BJ (cell line): Measurements from ENCODE around the gene HPCA. TPM values are rescaled to one million over a fixed set of nuclear protein-coding genes. Genes with fewer than 3 reads are reported as not detected.

ENCODE experiments used
- CTCF ChIA-PET: fragments of 350-600 bp; formaldehyde crosslinking; extraction: SDS; loops from one replicate; lab custom pipeline; 2021; ENCODE audit warnings: antibody characterized with exemption, inconsistent platforms; lab: Yijun Ruan, JAX
- POLR2A ChIA-PET: fragments of 300-600 bp; sonication (Branson Sonifier 250); formaldehyde crosslinking; extraction: SDS; loops from one replicate; lab custom pipeline; 2021; ENCODE audit warnings: antibody characterized with exemption; lab: Charles Lee
- DNase-seq: peaks from one replicate; pipeline ENCODE4 v3.0.0-alpha.2; 2011; ENCODE audit warnings: low read depth
- H3K27me3 ChIP-seq: 2 replicates; pipeline ENCODE4 v1.6.0; 2011; ENCODE audit warnings: low read length; ENCODE audit not compliant: control insufficient read depth, insufficient read depth
- H3K36me3 ChIP-seq: 2 replicates; pipeline ENCODE4 v1.5.1; 2011; ENCODE audit warnings: low read length; ENCODE audit not compliant: control insufficient read depth, insufficient read depth
- H3K4me3 ChIP-seq: 2 replicates; pipeline ENCODE4 v1.5.1; 2011; ENCODE audit warnings: low read depth, mild to moderate bottlenecking, control low read depth, low read length
- polyA plus RNA-seq: library from polyadenylated mRNA; depleted of rRNA; stranded (reverse); fragments of >200 nt; gene quantifications from 2 replicates; pipeline ENCODE4 v1.2.3, GENCODE V29; 2011
- TF ChIP-seq, protein P1 (sequence below): IDR thresholded peaks from 2 replicates; pipeline ENCODE4 v1.5.1; 2011; ENCODE audit warnings: low read depth, mild to moderate bottlenecking, control low read depth, inconsistent platforms, low read length, moderate library complexity; ENCODE audit not compliant: insufficient read depth

Gene HPCA
- polyA plus RNA-seq, 1 experiment, result not detected

DNA sequence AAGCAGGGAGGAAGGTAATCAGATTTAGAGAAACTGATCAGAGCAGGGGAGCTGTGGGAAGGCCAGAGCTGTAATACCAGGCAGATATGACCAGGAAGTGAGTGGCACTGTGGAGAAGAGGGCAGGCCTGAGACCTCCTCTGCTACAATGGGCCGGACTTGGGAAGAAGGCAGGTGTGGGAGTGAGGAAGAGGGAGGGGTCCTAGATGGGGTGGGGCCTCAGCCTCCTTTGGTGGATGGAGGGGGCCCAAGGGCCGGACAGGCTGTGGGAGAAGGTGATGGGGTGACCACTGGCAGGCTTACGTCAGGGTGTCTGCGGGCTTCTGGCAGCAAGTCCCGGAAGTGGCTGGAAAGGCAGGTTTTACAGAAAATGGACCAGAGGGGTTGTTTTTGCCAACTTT is 5.0 kb upstream of the HPCA start:
- peaks cover 17% of the 10 kb centered on the region for H3K27me3 ChIP-seq
- TF ChIP-seq, protein P1, sequence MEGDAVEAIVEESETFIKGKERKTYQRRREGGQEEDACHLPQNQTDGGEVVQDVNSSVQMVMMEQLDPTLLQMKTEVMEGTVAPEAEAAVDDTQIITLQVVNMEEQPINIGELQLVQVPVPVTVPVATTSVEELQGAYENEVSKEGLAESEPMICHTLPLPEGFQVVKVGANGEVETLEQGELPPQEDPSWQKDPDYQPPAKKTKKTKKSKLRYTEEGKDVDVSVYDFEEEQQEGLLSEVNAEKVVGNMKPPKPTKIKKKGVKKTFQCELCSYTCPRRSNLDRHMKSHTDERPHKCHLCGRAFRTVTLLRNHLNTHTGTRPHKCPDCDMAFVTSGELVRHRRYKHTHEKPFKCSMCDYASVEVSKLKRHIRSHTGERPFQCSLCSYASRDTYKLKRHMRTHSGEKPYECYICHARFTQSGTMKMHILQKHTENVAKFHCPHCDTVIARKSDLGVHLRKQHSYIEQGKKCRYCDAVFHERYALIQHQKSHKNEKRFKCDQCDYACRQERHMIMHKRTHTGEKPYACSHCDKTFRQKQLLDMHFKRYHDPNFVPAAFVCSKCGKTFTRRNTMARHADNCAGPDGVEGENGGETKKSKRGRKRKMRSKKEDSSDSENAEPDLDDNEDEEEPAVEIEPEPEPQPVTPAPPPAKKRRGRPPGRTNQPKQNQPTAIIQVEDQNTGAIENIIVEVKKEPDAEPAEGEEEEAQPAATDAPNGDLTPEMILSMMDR, result no peak
- ChIA-PET CTCF (interaction anchor here (0.8 to 2.7 kb wide), 3 partner anchors 9 to 205 kb away, joined by 3 to 14 read pairs (median 9); no protein-coding TSS in a partner anchor), POLR2A (no interaction called here)
- DNase-seq, result no peak
- H3K36me3 ChIP-seq, result no peaks in the 10 kb centered on the region
- H3K4me3 ChIP-seq, result no peak overlapping the region

DNA sequence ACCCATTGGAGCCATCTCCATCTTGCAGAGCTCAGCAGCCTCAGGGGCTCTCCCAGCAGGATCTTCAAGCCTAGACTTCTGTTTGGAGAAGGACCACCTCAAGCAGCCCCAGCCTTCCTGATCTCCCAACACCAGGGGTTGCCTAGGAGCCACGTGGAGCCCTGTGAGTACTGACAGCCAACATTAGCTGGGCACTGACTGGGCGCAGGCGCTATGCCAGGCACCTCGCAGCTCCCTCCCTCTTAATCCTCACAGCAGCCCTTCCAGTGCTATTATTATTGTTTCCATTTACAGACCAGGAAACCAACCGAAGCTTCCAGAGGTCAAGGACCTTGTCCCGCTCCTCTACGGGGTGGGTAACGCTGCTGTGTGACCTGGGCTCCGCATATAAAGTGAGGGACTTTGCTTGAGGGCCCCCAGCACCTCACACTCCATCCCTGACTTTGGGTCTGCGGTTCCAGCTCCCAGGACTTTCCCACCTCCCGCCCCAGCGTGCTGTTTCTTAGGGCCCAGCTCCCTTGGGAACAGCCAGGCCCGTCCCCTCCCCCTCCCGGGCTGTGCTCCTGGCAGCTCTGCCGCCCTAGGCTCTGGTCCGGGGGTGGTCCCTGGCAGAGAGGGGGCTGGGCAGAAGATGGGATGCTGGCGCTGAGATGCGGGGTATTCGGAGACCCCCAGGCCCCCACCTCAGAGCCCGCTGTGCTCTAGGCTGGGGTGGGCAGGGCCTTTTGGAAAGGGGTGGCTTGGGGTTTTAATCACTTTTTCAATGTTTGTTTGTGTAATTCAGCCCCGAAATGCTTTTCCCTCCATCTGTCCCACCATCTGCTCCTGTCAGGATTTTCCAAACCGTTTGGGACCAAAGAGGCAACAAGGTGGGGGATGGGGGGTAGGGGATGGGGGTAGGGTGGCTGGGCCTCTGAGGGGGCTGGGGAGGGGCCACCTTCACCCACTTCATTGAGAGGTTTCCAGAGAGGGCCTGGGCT is 4.1 kb upstream of the HPCA start:
- Histone ChIP-seq H3K27me3 (peaks cover 17% of the 10 kb centered on the region), H3K36me3 (no peaks in the 10 kb centered on the region), H3K4me3 (no peak overlapping the region)
- ChIA-PET POLR2A (no interaction called here), CTCF (interaction anchor here (0.6 to 2.7 kb wide), 5 partner anchors 10 to 204 kb away, joined by 3 to 14 read pairs (median 5); no protein-coding TSS in a partner anchor)
- no peak for DNase-seq
- TF ChIP-seq, protein P1, result no peak

DNA sequence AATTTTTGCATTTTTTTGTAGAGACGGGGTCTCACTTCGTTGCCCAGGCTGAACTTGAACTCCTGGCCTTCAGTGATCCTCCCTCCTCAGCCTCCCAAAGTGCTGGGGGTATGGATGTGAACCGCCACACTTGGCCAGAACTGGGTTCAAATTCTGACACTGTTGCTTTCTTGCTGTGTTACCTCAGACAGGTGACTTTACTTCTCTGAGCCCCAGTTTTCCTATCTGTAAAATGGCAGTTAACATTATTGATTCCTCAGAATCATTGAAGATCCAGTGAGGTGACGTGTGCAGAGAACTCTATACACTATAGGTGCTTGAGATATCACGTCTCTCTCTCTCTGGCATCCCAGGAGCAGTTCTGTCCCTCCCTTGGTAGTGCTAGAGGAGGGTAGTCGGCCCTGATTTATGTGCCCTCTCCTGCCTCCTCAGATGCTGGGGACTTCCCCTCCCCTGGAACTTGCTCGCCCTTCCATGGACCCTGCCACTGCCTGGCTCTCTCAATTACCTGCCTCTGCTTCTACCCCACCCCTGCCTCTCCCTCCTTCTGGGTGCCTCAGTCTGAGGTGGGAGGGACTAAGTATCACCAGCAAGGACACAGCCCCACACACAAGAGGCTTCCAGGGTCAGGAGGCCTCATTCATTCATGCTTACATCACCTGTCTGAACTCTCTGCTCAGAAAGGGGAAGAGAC is 2.8 kb upstream of the HPCA start:
- TF ChIP-seq, protein P1, result no peak
- CTCF ChIA-PET, result interaction anchor here (2.2 kb wide), 1 partner anchor 9 kb away, joined by 9 read pairs; no protein-coding TSS in a partner anchor
- DNase-seq, result no peak
- Histone ChIP-seq H3K4me3 (no peak overlapping the region), H3K27me3 (peaks cover 17% of the 10 kb centered on the region), H3K36me3 (no peaks in the 10 kb centered on the region)
- POLR2A ChIA-PET, result no interaction called here

DNA sequence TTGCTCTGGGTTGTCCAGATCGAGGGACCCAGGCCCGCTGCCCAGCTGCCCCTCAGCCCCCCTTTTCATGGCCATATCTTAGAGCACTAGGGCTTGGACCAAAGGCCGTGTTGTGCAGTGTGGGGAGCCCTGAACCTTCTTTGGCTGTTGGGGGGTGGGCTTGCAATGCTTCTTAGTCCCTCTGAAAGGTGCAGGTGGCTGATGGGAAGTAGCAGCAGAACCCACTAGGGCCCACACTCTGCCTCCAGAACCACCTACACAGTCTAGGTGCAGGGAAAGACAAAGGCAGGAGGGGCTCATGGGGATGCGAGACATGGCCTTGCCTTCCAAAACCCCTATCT is 2.3 kb upstream of the HPCA start:
- DNase-seq, result no peak
- TF ChIP-seq, protein P1, result no peak
- ChIA-PET POLR2A (no interaction called here), CTCF (interaction anchor here (0.5 kb wide), 1 partner anchor 394 kb away, joined by 3 read pairs; no protein-coding TSS in a partner anchor)
- H3K36me3 ChIP-seq, result no peaks in the 10 kb centered on the region
- H3K27me3 ChIP-seq, result peaks cover 17% of the 10 kb centered on the region
- H3K4me3 ChIP-seq, result no peak overlapping the region

DNA sequence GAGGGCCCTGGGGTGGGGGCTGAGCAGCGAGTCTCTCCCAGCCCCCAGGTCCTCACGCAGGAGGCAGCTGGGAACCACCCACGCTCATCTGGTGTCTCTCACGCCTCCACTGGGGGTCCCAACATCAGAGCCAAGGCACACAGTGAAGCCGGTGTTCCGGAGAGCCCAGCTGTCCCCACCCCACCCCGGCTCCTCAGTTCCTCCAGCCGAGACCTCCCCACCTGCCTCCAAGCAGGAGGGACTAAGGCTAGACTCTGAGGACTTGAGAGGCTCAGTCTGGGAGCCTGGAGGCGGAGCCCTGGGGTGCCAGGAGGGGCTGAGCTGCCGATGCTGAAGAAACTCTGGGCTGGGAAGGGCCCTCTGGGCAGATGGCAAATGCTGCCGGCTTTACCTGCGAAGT is 1.6 kb upstream of the HPCA start:
- TF ChIP-seq, protein P1, result no peak
- H3K4me3 ChIP-seq, result no peak overlapping the region
- no peak for DNase-seq
- H3K27me3 ChIP-seq, result peaks cover 19% of the 10 kb centered on the region
- H3K36me3 ChIP-seq, result no peaks in the 10 kb centered on the region
- POLR2A ChIA-PET, result no interaction called here
- CTCF ChIA-PET, result interaction anchor here (0.5 to 3.7 kb wide), 5 partner anchors 8 to 393 kb away, joined by 3 to 11 read pairs (median 5); no protein-coding TSS in a partner anchor
